GM19372 (cell line): Measurements from ENCODE around the gene PMEL.
"Not testable (repeated sequence)": the region's sequence is repeated elsewhere in the genome, so short reads cannot be mapped to it uniquely, and the experiment has no call there.

Experiments used
- ATAC-seq: cut with Tn5 transposase; IDR thresholded peaks from one replicate; pipeline ENCODE4 v1.9.1; 2021; ENCODE audit warnings: mild to moderate bottlenecking, low read depth, moderate library complexity; ENCODE audit not compliant: unreplicated experiment

Gene PMEL

GRCh38 chr12:55984861-55985260 lies 19.0 kb upstream of the PMEL start:
- ATAC-seq: no peak

DNA sequence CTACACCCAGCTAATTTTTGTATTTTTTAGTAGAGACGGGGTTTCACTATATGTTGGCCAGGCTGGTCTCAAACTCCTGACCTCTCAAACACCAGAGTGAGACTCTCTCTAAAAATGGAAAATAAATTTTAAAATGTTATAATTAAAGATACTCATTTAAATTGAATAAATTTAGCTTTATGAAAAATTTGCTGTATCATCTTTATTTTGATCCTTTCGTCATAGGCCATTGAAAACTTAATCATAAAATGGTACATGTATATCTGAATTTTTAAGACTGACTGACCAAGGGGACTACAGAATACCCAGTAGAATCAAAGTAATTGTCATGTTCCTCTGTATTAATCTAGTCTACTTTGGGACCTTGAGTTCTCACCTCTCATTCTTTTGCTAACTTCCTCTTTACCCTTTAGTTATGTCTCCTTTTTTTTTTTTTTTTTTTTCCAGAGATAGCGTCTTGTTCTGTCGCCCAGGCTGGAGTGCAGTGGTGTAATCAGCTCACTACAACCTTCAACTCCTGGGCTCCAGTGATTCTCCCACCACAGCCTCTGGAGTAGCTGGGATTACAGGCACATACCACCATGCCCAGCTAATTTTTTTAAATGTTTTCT lies 17.5 kb upstream of the PMEL start:
- ATAC-seq: no peak

- peak; percentile 76 for ATAC-seq
Observed at GRCh38 chr12:55982319-55982936, 16.6 kb upstream of the PMEL start.

DNA sequence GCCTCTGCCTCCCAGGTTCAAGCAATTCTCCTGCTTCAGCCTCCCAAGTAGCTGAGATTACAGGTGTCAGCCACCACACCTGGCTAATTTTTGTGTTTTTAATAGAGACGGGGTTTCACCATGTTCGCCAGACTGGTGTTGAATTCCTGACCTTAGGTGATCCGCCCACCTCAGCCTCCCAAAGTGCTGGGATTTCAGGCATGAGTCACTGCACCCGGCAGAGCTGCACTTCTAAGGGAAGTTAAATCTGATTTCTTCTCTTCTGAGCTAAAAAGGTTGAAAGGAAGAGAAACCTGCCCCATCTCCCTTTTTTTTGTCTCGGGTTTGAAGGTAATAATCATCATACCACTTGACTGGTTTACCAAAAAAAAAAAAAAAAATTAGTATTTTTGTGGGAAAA lies 16.0 kb upstream of the PMEL start:
- ATAC-seq: not testable (repeated sequence)

DNA sequence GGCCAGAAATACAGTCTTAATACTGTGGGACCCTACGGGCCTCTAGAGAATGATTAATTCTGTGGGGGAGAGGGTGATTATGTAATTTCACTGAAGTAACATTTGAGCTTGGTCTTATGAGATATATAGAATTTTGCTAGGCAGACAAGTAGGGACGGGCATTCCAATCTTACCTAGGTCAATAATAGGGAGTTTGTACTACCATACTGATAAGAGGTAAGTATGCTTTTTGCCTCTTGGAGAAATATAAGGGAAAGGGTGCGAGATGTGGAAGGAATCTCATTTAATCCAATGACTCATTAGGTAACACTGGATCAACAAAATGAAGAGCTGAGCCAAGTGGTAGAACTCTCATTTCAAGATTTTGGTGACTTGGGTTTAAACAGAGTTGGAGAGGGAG lies 13.2 kb upstream of the PMEL start:
- ATAC-seq: no peak

GRCh38 chr12:55978393-55978792 lies 12.6 kb upstream of the PMEL start:
- ATAC-seq: no peak

DNA sequence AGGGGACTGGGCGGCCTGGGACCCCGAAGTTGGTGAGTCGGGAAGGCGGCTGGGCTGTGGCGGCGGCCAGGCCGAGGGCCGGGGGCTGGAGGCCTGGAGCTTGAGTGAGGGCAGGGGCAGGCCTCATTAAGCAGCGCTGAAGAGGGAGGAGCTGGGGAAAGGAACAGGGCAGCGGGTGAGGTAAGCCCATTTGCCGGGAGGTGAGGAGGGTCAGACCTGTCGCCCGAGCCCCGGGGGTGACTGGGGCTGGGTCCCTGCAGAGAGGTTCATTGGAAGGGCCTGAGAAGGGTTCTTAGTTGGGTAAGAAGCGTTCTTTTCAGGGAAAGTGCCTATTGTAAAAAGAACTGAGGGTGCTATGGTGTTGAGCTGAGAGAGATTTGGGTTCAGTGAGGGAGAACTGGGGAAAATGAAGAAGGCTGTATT lies 8.5 kb upstream of the PMEL start:
- ATAC-seq: peak; percentile 7

DNA sequence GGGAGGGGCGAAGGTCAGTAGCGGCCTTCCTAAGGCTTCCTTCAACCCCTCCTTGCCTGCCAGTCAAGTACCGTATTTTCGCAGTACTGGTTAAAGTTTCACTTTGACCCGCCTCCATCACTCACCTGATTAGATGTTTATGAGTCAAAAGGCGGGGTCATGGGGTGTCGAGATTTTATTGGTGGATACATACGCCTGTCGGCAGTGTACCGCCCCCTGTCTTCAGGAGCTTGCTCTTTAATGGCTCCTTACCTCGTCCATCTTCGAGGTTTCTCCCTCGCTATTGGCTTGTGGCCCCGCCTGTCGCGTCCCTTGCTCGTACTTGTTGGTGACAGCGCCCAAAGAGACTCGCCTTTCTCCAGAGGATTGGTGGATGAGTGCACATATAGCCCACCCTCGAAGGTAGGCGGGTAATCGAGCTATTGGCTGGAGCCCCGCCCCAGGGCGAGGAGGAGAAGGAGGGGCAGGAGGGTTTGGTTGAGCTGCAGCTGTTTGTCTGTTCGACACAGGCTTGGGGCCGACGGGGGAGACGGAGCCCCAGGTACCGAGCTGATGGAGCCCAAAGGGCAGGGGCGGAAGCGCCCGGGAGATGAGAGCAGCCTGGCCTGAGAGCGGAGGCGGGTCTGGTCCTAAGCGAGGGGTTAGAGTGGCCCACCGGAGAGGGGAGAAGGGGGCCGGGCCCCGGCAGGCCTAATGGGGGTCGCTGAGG lies 7.9 kb upstream of the PMEL start, which contains the start of gene RAB5B:
Gene RAB5B (plus strand): TSS at position 480 of the 709 bp plus-strand sequence. CDS start 12,883 bp downstream, outside the sequence.
- peak; percentile 89 for ATAC-seq

GRCh38 chr12:55972911-55973598 lies 7.2 kb upstream of the PMEL start:
- no peak for ATAC-seq

- ATAC-seq: no peak
Observed at GRCh38 chr12:55972456-55972855, 6.6 kb upstream of the PMEL start.

- no peak for ATAC-seq
Observed at GRCh38 chr12:55972042-55972441, 6.2 kb upstream of the PMEL start.

- no peak for ATAC-seq
Observed at GRCh38 chr12:55970775-55971174, 4.9 kb upstream of the PMEL start.

GRCh38 chr12:55969356-55969755 lies 3.5 kb upstream of the PMEL start:
- ATAC-seq: no peak

DNA sequence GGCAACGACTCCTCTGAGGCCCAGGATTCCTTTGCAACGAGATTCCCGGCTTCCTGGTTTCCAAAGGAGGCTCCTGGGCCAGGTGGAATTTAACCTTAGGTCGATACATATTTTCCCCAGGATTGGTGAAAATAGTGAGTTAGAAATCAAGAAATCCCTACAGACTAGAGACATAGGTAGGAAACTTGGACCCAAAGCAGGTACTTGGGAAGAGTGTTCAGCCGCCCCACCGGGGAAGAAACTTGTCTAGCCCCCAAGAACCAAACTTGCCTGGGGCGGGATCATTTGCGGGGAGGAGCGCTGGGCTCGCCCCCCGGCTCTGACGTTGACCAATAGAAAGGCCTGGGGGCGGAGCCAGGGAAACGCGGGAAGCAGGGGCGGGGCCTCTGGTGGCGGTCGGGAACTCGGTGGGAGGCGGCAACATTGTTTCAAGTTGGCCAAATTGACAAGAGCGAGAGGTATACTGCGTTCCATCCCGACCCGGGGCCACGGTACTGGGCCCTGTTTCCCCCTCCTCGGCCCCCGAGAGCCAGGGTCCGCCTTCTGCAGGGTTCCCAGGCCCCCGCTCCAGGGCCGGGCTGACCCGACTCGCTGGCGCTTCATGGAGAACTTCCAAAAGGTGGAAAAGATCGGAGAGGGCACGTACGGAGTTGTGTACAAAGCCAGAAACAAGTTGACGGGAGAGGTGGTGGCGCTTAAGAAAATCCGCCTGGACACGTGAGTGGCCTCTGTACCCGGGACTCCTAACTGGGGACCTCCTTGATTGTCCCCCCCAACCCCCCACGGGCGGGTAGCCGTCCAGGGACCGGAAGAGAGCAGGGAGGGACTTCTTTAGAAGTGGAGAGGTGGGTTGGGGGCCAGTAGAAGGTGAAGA lies 803 bp upstream of the PMEL start, which contains the start of gene CDK2:
Gene CDK2 (plus strand): TSS at position 423 of the 874 bp plus-strand sequence. CDS start 179 bp downstream, at position 602.
- ATAC-seq: peak; percentile 97

DNA sequence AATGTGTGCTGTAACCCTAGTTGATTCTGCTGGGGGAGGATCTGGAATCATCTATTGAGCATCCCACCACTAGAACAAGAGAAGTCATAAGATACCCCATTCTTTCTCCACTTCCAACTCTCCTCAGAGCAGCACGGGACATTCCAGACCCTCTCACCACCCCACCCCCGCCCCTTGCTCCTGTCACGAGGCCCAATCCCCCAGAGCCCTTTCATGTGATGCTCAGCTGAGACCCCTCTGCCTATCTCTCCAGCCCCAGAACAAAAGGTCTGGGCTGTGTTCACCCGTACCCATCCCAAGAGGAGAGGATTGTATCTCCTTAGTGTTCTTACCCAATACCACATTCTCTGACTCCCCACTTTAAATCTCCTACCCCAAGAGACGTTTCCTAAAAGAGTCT lies 602 bp downstream of the PMEL start:
- no peak for ATAC-seq

DNA sequence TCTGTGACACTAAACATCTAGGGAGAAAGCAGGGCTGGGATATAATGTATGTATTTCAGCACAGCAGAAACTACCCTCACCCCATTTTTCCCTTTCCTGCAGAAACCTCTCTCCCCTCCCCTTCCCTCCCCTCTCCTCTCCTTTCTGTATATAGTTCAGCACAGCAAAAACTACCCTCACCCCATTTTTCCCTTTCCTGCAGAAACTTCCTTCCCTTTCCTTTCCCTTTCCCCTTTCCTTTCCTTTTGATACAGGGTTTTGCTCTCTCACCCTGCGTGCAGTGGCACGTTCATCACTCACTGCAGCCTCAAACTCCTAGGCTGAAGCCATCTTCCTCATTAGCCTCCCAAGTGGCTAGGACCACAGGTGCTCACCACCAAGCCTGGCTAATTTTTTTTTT lies 2.1 kb downstream of the PMEL start:
- ATAC-seq: no peak

GRCh38 chr12:55957106-55957859 lies 8.6 kb downstream of the PMEL start:
- ATAC-seq: no peak

DNA sequence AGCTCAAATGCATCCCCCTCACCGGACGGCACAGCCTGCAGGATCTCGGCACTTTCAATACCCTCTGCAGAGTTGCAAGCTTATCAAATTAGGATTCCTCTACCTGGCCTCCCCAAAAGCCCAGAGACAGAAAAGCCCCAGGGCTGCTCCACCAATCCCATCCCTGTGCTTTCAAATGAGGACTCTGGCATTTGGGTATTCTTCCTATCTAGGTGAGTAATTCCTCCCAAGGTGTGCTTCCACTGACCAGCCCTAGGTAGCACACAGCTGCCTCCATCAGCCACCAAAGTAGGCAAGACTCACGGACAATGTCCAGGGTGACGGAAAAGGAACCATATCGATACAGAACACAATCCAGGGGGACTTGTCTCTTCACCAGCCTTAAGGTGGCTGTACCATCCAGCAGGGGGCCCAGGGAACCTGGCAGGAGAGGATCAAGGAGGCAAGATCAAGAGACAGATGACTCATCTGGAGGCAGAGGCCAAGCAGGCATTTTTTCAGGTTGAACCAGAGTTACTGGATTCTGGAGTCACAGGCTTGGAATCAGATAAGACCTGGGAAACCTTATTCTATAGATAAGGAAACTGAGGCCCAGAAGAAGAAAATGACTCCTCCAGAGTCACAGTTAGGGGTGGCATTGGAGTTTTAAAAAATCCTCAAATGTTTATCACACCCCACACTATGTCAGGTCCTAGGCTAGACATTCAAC lies 9.9 kb downstream of the PMEL start:
- ATAC-seq: no peak

- no peak for ATAC-seq
Observed at GRCh38 chr12:55955344-55955743, 10.5 kb downstream of the PMEL start.
